ENCODE results near the gene NEDD1. TPM values are rescaled to one million over a fixed set of nuclear protein-coding genes. Genes with fewer than 3 reads are reported as not detected.

The NEDD1 gene
- total and polyA plus RNA-seq, 7 donors, result 7.4 to 27.4 (median 13.5) TPM

GRCh38 chr12:96889273-96889933, 17.7 kb upstream of the NEDD1 start:
- H3K4me1 ChIP-seq, result no peaks in the 10 kb centered on the region
- no peak for ATAC-seq
- intact Hi-C loops (cut with DNase I), result no loop called here
- 48 to 54% (median 50%) methylated on average over 5 of the region's 5 CpGs for WGBS, 3 donors
- TF ChIP-seq, protein P1, sequence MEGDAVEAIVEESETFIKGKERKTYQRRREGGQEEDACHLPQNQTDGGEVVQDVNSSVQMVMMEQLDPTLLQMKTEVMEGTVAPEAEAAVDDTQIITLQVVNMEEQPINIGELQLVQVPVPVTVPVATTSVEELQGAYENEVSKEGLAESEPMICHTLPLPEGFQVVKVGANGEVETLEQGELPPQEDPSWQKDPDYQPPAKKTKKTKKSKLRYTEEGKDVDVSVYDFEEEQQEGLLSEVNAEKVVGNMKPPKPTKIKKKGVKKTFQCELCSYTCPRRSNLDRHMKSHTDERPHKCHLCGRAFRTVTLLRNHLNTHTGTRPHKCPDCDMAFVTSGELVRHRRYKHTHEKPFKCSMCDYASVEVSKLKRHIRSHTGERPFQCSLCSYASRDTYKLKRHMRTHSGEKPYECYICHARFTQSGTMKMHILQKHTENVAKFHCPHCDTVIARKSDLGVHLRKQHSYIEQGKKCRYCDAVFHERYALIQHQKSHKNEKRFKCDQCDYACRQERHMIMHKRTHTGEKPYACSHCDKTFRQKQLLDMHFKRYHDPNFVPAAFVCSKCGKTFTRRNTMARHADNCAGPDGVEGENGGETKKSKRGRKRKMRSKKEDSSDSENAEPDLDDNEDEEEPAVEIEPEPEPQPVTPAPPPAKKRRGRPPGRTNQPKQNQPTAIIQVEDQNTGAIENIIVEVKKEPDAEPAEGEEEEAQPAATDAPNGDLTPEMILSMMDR (IDR thresholded peaks at IDR 0.05), result no peak
- DNase-seq, result no peak
- no peaks in the 10 kb centered on the region for H3K36me3 ChIP-seq (ENCODE audit: insufficient read depth in 1 of 2, low read depth in 1 of 2)
- peaks cover 0 to 3% (median 0%) of the 10 kb centered on the region in 3 donors for H3K27me3 ChIP-seq (ENCODE audit: insufficient read depth in 3 of 3, low read length in 2 of 3)
- no peak overlapping the region for H3K4me3 ChIP-seq
- H3K27ac ChIP-seq, result no peak overlapping the region
- no peaks in the 10 kb centered on the region for H3K9me3 ChIP-seq

- WGBS, 3 donors, result 88 to 92% (median 90%) methylated on average over 2 of the region's 2 CpGs
- ATAC-seq (no peak), DNase-seq (no peak)
- no peaks in the 10 kb centered on the region for H3K4me1 ChIP-seq
- H3K27me3 ChIP-seq (ENCODE audit: insufficient read depth in 3 of 3, low read length in 2 of 3), result peaks cover 0 to 3% (median 0%) of the 10 kb centered on the region in 3 donors
- H3K9me3 ChIP-seq, result no peaks in the 10 kb centered on the region
- intact Hi-C loops (cut with DNase I), result no loop called here
- H3K36me3 ChIP-seq (ENCODE audit: insufficient read depth in 1 of 2, low read depth in 1 of 2), result no peaks in the 10 kb centered on the region
- H3K27ac ChIP-seq, result no peak overlapping the region
- TF ChIP-seq, protein P1 (IDR thresholded peaks at IDR 0.05), result no peak
- H3K4me3 ChIP-seq, result no peak overlapping the region
Observed at GRCh38 chr12:96890331-96890730, 16.7 kb upstream of the NEDD1 start.

GRCh38 chr12:96892104-96892503, 15.0 kb upstream of the NEDD1 start:
- no peak for ATAC-seq
- TF ChIP-seq, protein P1 (IDR thresholded peaks at IDR 0.05), result no peak
- Histone ChIP-seq H3K9me3 (no peaks in the 10 kb centered on the region), H3K36me3 (ENCODE audit: insufficient read depth in 1 of 2, low read depth in 1 of 2) (no peaks in the 10 kb centered on the region), H3K27me3 (ENCODE audit: insufficient read depth in 3 of 3, low read length in 2 of 3) (peaks cover 0 to 3% (median 0%) of the 10 kb centered on the region in 3 donors), H3K4me3 (no peak overlapping the region), H3K27ac (no peak overlapping the region), H3K4me1 (no peaks in the 10 kb centered on the region)
- no peak for DNase-seq
- intact Hi-C loops (cut with DNase I), result no loop called here
- WGBS, 3 donors, result 53 to 69% (median 63%) methylated on average over 3 of the region's 3 CpGs

GRCh38 chr12:96897421-96897820, 9.6 kb upstream of the NEDD1 start:
- no peak for ATAC-seq
- Histone ChIP-seq H3K9me3 (no peaks in the 10 kb centered on the region), H3K27ac (no peak overlapping the region), H3K4me3 (no peak overlapping the region), H3K27me3 (ENCODE audit: insufficient read depth in 3 of 3, low read length in 2 of 3) (no peaks in the 10 kb centered on the region), H3K36me3 (ENCODE audit: insufficient read depth in 1 of 2, low read depth in 1 of 2) (no peaks in the 10 kb centered on the region), H3K4me1 (no peaks in the 10 kb centered on the region)
- intact Hi-C loops (cut with DNase I), result no loop called here
- WGBS, 3 donors, result 64 to 69% (median 64%) methylated on average over 3 of the region's 3 CpGs
- TF ChIP-seq, protein P1 (IDR thresholded peaks at IDR 0.05), result no peak
- no peak for DNase-seq

DNA sequence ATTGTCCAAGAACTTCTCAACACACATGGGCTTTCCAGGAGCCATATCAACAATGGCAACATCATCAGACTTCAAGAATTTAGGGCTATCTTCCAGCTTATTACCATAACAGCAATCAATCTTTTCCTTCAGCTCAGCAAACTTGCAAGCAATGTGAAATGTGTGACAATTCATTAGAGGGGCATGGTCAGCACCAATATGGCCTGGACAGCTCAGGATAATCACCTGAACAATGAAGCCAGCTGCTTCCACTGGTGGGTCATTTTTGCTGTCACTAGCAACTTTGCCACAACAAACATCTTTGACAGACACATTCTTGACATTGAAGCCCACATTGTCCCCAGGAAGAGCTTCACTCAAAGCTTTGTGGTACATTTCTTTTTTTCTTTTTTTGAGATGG, 5.9 kb upstream of the NEDD1 start:
- Histone ChIP-seq H3K27ac (no peak overlapping the region), H3K4me1 (no peaks in the 10 kb centered on the region), H3K4me3 (no peak overlapping the region), H3K36me3 (ENCODE audit: insufficient read depth in 1 of 2, low read depth in 1 of 2) (no peaks in the 10 kb centered on the region), H3K9me3 (no peaks in the 10 kb centered on the region), H3K27me3 (ENCODE audit: insufficient read depth in 3 of 3, low read length in 2 of 3) (no peaks in the 10 kb centered on the region)
- intact Hi-C loops (cut with DNase I), result no loop called here
- no peak for DNase-seq
- TF ChIP-seq, protein P1 (IDR thresholded peaks at IDR 0.05), result no peak
- no peak for ATAC-seq
